Lung (tissue), 12 donors: ENCODE measurements around the gene MC1R. TPM values are rescaled to one million over a fixed set of nuclear protein-coding genes. Genes with fewer than 3 reads are reported as not detected.

Experiments used
- ATAC-seq: fragments of 200-7000 bp; cut with Tn5 transposase; one replicate; pipeline ENCODE4 v1.9.1; 2020; ENCODE audit warnings: moderate number of reproducible peaks; ENCODE audit not compliant: insufficient read depth, low FRiP score
- DNase-seq, 3 donors: peaks; one replicate each; pipeline ENCODE4 v3.0.0-alpha.2; 2013 to 2017
- H3K27ac ChIP-seq, 2 donors: one replicate each; pipeline ENCODE4 v1.5.1; 2013; ENCODE audit warnings: mild to moderate bottlenecking in 2 of 2, moderate library complexity in 2 of 2, control low read depth in 1 of 2, inconsistent platforms in 1 of 2, low read depth in 1 of 2, low read length in 1 of 2
- H3K27me3 ChIP-seq, 3 donors: one replicate each; pipeline ENCODE4 v1.5.1; 2013; ENCODE audit warnings: low read length in 2 of 3; ENCODE audit not compliant: control insufficient read depth in 3 of 3, insufficient read depth in 3 of 3
- H3K36me3 ChIP-seq, 4 donors: one replicate each; pipeline ENCODE4 v1.5.1; 2013; ENCODE audit warnings: low read length in 4 of 4, mild to moderate bottlenecking in 1 of 4, moderate library complexity in 1 of 4; ENCODE audit not compliant: control insufficient read depth in 4 of 4, insufficient read depth in 4 of 4
- H3K4me1 ChIP-seq, 5 donors: one replicate each; pipeline ENCODE4 v1.5.1; 2013; ENCODE audit warnings: low read length in 5 of 5, mild to moderate bottlenecking in 2 of 5, moderate library complexity in 1 of 5; ENCODE audit not compliant: control insufficient read depth in 5 of 5, insufficient read depth in 5 of 5
- H3K4me3 ChIP-seq: one replicate; pipeline ENCODE4 v1.5.1; 2013; ENCODE audit warnings: mild to moderate bottlenecking, control low read depth, moderate library complexity
- H3K9ac ChIP-seq, 2 donors: one replicate each; pipeline ENCODE4 v1.5.1; 2013; ENCODE audit warnings: low read length in 2 of 2, control low read depth in 1 of 2; ENCODE audit not compliant: insufficient read depth in 1 of 2
- H3K9me3 ChIP-seq, 4 donors: one replicate each; pipeline ENCODE4 v1.5.1; 2013; ENCODE audit warnings: low read length in 3 of 4, mild to moderate bottlenecking in 1 of 4, moderate library complexity in 1 of 4; ENCODE audit not compliant: control insufficient read depth in 4 of 4, insufficient read depth in 3 of 4
- WGBS, 2 donors: extraction: QIAGEN DNeasy Blood & Tissue Kit; methylation state at CpG; one replicate each; pipeline ENCODE4 v1.1.7; 2013; 5-methylcytosine and 5-hydroxymethylcytosine counted together
- polyA plus RNA-seq, 2 donors: library from polyadenylated mRNA; stranded (reverse); fragments of 200-250 nt; gene quantifications; one replicate each; pipeline ENCODE4 v1.2.1, GENCODE V29; 2013
- total RNA-seq, 2 donors: library from RNA; depleted of rRNA in 1 of 2; stranded (reverse); fragments of >200 nt in 1 of 2; gene quantifications; one replicate each; pipeline ENCODE4 v1.2.1, GENCODE V29; 2014 to 2021
- TF ChIP-seq, protein P1 (sequence below): IDR thresholded peaks from 2 replicates; pipeline ENCODE4 v1.5.1; 2012; ENCODE audit warnings: mild to moderate bottlenecking; ENCODE audit errors: control extremely low read depth, extremely low read depth
- donor health status: control.
- donor health status: control.
- donor health status: Bipolar disorder and iron deficiency.
- donor health status: healthy.
- donor health status: DM: yes; HTN: yes; CAD: no.

Gene MC1R
- total and polyA plus RNA-seq, 4 donors = 2.9 to 7.1 (median 3.5) TPM

DNA sequence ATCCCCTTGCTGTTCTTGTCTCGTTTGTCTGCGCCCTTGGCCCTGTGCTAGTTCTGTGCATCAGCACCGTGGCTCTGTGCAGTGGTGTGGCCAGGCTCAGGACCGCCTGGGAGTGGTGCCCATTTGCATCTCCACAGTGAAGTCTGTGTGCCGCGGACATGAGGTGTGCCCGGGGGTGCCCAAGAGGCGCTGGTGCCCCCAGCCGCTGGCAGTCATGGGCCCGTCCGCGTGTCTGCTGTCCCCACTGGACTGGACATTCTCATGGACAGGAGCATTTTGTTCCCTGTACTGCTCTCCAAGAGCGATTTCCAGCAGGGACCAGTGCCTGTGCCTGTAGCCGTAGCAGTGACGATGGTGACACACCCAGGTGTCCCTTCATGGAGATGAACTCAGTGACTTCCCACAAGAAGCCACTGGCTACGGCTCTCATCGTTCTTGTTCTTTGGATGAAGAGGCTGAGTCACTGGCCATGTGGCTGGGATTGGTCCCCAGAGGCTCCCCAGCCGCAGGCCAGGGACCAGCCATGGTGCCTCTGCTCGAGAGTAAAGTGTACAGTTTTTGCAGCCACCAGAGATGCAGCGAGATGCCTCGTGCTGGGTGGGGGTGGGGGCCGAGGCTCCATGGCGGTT, 13.0 kb upstream of the MC1R start:
- Histone ChIP-seq H3K36me3 (peaks cover 12 to 72% (median 31%) of the 10 kb centered on the region in 4 donors), H3K4me3 (no peak overlapping the region), H3K27me3 (no peaks in the 10 kb centered on the region), H3K9me3 (no peaks in the 10 kb centered on the region), H3K9ac (no peak overlapping the region), H3K27ac (no peak overlapping the region), H3K4me1 (no peaks in the 10 kb centered on the region)
- WGBS, 2 donors = 95% methylated on average over 23 of the region's 23 CpGs
- ATAC-seq = no peak
- TF ChIP-seq, protein P1, sequence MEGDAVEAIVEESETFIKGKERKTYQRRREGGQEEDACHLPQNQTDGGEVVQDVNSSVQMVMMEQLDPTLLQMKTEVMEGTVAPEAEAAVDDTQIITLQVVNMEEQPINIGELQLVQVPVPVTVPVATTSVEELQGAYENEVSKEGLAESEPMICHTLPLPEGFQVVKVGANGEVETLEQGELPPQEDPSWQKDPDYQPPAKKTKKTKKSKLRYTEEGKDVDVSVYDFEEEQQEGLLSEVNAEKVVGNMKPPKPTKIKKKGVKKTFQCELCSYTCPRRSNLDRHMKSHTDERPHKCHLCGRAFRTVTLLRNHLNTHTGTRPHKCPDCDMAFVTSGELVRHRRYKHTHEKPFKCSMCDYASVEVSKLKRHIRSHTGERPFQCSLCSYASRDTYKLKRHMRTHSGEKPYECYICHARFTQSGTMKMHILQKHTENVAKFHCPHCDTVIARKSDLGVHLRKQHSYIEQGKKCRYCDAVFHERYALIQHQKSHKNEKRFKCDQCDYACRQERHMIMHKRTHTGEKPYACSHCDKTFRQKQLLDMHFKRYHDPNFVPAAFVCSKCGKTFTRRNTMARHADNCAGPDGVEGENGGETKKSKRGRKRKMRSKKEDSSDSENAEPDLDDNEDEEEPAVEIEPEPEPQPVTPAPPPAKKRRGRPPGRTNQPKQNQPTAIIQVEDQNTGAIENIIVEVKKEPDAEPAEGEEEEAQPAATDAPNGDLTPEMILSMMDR = no peak
- no peak for DNase-seq

DNA sequence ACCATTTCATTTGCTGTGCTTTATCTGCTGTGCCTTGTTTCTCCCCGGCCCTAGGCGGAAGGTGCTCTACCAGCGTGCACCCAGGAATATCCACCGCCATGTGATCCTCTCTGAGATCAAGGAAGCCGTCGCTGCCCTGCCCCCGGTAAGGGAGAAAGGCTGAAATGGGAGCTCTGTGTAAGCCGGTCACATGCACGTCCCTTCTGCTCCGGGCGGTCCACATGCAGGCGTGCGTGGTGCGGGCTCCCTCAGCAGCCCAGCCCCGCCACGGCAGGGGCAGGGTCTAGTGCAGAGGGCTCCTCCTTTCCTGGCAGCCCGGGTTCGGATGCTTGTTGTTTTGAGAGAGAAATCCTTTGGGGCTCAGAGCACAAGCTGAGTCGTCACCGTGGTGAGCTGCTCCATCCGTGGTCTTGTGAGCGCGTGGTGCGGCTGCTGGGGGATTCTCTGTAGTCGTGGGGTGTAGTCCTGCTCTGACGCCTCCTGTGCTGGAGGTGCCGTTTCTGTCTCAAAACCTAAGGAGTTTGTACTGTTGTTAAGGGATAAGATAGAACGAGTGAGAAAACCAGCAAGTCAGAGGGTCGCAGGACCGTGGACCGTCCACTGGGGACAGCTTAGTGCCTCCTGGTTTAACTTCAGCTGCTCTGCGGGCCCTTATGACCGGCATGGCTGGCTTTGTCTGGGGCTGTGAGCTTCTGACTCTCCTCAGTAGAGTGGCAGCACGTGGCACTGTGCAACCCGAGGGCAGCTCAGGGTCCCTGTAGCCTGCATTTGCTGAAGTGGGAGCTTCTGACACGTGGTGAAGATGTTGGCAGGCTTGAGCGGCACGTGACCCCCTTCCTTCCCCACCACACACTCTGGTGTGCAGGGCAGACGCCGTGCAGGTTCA, 12.3 kb upstream of the MC1R start:
- no peak overlapping the region for H3K27ac ChIP-seq
- H3K4me1 ChIP-seq = no peaks in the 10 kb centered on the region
- no peak for DNase-seq
- TF ChIP-seq, protein P1 = no peak
- H3K27me3 ChIP-seq = no peaks in the 10 kb centered on the region
- peaks cover 12 to 73% (median 27%) of the 10 kb centered on the region in 4 donors for H3K36me3 ChIP-seq
- H3K4me3 ChIP-seq = no peak overlapping the region
- no peaks in the 10 kb centered on the region for H3K9me3 ChIP-seq
- ATAC-seq = no peak
- 97% methylated on average over 40 of the region's 40 CpGs for WGBS, 2 donors
- no peak overlapping the region for H3K9ac ChIP-seq

- no peaks in the 10 kb centered on the region for H3K4me1 ChIP-seq
- WGBS, 2 donors = 97 to 98% methylated on average over 13 of the region's 13 CpGs
- no peaks in the 10 kb centered on the region for H3K27me3 ChIP-seq
- no peaks in the 10 kb centered on the region for H3K9me3 ChIP-seq
- no peak overlapping the region for H3K27ac ChIP-seq
- DNase-seq (no peak), ATAC-seq (no peak)
- TF ChIP-seq, protein P1 = no peak
- peaks cover 12 to 78% (median 27%) of the 10 kb centered on the region in 4 donors for H3K36me3 ChIP-seq
- H3K4me3 ChIP-seq = no peak overlapping the region
- no peak overlapping the region for H3K9ac ChIP-seq
Measured at GRCh38 chr16:89907055-89907814, 11.4 kb upstream of the MC1R start.
